Measurements from ENCODE around the gene KRTAP22-2.
A peak's percentile ranks its signal among the peaks of the same experiment; 100 is the strongest.

KRTAP22-2 gene

DNA sequence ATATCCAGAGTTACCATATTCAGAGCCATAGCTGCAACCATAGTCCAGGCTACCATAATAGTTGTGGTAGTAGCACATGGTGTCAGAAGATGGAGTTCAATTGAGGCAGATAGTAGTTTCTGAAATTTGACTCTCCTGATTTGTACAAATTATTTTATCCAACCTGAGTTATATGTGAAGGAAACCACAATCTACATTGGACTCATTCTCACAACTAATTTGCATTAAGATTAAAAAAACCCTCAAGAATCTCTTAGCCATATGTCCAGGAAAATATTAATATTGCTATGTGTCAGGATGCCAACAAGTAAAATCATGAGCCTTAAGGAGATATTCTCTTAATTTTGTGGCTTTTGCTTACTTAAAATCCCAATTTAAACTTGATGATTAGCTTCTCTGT is at the start of gene KRTAP22-2:
Gene KRTAP22-2 (minus strand): TSS at position 101 of the 400 bp plus-strand sequence.
- DNase-seq, result no peak

DNA sequence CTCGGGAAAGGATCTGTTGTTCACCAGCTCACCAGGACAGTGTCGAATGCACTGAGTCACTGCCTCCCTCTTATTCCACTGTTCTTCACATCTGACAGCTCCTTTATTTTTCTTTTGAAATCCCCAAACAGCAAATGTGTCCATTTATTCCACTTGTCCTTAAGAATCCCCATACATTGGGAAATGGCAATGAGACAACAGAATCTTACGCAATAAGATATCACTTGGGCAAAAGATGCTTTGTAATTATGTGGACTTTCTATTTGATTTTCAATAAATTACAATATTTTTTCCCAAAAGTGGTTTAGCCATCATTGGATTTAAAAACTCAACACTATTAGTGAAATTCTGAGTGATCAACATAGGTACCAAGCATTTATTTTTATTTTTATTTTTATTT is 48.5 kb upstream of the KRTAP22-2 start:
- no peak for DNase-seq

DNA sequence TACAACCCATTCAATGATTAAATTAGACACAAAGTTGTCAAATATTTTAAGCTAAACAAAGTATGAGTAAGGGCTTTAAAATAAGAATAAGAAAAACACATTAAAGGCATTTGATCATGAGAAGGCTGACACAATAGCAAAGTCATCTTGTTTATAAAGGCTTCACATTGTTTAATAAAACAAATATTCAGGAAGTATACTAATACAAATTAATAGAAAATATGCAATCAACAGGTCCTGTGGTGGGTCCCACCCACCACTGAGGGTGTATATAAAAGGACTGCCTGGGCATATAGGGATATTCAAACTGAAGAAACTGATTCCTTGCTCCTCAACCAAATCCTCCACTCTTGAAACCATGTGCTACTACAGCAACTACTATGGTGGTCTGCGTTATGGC is 44.7 kb upstream of the KRTAP22-2 start, which contains the start of gene KRTAP20-2:
Gene KRTAP20-2 (plus strand): TSS at position 301 of the 400 bp plus-strand sequence. CDS start 58 bp downstream, at position 359.
- DNase-seq, result no peak

DNA sequence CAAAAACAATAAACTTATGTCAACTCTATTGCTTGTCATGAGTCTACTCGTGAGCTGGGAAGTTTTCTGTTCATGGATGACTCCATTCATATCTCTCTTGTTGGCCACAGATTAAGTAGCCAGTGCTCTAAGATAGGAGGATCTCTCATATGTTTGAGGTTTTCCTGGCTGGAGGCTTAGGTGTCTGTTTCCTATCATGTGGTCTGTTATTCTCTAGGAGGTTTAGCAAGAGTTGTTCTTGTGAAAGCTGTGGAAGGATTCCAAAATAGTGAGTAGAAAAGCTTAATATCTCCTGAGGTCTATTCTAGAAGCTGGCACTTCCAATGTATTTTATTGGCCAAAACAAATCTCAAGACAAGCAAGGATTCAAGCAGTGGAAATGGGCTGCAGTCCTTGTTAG is 39.0 kb upstream of the KRTAP22-2 start:
- no peak for DNase-seq

DNA sequence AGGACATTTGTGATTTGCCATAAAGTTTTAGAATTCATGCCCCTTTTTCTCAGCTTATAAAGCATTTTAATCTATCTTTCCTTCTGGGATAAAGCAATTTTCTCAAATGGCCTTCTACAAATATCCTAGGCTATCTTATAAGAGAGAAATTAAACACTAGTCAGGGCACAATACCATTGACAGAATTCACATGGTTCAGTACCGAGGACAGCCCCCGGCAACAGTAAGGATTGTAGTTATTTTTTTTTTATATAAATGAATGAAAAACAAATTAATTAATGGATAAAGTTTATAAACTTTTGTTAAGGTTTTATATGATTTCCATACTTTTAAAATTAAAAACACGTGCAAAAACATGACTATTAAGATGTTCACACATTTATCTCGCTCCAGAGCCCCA is 37.9 kb upstream of the KRTAP22-2 start:
- DNase-seq, result no peak

DNA sequence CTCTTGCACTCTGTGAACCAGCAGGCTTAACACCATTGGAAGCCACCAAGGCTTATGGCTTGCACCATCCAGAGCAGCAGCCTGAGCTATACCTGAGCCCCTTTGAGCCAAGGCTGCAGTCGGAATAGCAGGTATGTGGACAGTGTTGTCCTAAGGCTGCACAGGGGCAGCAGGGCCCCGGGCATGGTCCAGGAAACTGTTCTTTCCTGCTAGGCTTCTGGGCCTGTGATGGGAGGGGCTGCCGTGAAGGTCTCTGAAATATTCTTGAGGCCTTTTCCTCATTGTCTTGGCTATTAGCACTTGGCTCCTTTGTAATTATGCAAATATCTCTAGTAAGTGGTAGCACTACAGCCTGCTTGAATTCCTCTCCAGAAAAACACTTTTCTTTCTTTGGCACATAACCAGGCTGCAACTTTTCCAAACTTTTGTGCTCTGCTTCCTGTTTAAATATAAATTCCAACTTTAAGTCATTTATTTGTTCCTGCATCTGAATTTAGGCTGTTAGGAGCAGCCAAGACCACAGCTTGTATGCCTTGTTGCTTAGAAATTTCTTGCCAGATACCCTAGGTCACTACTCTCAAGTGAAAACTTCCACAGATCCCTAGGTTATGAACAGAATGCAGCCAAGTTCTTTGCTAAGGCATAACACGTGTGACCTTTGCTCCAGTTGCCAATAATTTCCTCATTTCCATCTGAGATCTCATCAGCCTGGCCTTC is 35.4 kb upstream of the KRTAP22-2 start:
- DNase-seq, result no peak

DNA sequence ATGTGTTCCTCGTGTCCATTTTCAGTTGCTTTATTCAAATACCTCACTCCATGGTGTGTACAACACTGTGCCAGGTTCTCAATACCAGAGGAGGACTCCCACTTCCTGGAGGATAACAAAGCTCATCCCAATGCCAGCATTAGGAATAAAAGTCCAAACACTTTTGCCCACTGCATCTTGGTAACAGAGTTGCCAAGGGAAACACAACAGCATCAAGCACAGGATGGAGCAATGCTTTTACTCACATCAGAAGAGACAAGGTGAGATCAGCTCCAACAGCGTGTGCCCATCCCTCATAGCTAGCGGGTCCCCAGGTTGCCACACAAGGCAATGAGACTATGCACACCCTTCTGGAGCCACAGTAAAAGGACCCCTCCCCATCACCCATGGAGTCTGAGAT is 33.2 kb upstream of the KRTAP22-2 start:
- DNase-seq, result no peak

DNA sequence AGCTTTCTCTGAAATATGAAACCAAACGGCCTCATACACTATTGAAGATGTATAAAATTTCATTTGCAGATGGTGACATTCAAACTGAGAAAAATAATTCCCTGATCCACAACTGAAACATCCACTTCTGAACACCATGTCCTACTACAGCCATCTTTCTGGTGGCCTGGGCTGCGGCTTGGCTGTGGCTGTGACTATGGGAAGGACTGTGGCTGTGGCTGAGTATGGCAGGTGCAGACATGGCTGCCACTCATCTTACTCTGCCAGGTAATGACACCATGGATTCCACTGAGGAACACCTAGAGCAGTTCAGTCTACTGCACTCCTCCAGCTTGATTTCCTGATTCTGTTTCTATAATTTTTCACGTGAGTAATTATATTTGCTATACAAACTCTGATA is 30.3 kb upstream of the KRTAP22-2 start, which contains the start of gene KRTAP20-4:
Gene KRTAP20-4 (plus strand): TSS at position 106 of the 400 bp plus-strand sequence.
- no peak for DNase-seq

DNA sequence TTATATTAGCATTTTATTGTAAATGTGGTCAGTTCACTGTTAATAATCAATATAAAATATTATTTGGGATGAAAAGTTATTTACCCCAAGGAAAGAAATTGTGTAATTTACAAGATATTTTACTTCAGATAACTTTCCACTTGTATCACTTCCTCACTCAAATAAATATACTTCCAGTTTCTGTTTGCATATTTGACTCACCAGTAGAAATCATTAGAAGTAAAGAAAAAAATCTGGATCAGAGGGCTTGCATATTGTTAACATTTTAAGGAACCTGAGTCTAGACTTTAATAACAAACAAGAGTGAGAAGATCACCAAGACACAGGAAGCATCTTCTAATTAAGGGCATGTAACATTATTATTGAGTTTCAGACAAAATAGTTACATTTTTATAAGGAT is 29.9 kb upstream of the KRTAP22-2 start:
- DNase-seq, result no peak

DNA sequence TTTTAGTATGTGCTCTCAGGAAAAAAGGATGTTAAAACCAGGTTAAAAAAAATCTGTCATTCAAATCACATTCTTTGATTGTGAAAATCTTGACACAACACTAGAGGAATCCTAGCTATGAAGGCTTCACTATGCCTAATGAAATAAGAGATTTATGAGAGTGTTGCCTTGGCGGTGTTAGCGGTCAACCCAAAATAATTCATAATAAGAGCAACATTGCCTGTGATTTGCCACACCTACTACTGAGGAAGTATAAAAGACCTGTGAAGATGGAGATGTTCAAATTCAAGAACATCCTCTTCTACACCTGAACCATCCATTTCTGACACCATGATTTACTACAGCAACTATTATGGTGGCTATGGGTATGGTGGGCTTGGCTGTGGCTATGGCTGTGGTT is 25.9 kb upstream of the KRTAP22-2 start, which contains the start of gene KRTAP20-1:
Gene KRTAP20-1 (plus strand): TSS at position 301 of the 400 bp plus-strand sequence. CDS start 30 bp downstream, at position 331.
- no peak for DNase-seq

DNA sequence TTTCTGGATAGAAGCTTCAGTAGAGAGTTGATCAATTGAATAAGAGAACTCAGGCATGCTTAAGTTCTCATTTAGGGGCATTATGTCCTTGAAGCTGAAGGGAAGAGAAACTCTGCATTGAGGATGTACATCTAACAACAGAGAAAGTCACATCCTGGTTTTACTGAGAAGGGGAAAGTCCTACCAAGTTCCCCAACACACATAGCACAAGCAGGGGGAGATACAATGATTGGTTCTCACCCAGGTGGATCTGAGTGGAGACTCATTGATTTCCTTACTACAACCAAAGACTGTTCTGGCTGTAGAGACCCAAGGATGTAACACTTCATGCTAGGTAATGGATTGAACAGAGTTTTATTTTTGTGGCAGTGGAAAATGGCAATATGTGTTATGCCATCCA is 25.0 kb upstream of the KRTAP22-2 start:
- no peak for DNase-seq

DNA sequence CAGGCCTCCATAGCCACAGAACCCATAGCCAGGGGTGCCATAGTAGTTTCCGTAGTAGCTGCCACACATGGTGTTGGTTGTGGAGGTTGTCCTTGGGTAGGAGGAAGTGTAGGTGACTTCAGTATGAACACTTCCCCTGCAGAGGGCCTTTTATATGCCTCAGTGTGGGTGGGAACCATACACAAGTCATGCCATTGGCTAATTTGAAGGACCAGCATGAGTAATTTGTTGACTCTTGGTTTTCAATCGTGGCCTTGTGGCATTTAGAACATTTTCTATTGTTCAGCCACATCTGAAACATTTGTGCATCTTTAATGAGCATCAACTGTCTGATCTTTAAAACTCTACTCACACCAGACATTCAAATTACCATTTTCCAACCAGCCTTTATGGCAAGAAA is 23.6 kb upstream of the KRTAP22-2 start, which contains the start of gene KRTAP6-1:
Gene KRTAP6-1 (minus strand): TSS at position 95 of the 400 bp plus-strand sequence. CDS start 26 bp downstream, at position 69.
- DNase-seq, result no peak

DNA sequence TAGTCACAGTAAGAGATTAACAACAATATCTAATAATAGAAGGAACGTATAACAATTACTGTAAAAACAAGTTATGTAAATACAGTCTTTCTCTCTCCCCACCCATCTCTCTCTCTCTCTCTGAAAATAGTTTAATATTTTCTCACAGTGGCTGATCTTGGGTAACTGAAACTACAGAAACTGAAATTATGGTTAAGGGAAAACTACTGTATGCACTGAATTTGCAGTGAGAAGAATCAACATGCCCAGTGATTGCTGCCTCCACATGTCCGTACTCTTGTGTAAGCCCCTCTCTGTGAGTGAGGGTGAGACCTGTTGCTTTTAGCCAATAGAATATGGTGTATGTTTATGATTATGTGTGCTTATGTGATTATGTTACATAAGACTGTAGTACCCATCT is 21.9 kb upstream of the KRTAP22-2 start:
- no peak for DNase-seq

DNA sequence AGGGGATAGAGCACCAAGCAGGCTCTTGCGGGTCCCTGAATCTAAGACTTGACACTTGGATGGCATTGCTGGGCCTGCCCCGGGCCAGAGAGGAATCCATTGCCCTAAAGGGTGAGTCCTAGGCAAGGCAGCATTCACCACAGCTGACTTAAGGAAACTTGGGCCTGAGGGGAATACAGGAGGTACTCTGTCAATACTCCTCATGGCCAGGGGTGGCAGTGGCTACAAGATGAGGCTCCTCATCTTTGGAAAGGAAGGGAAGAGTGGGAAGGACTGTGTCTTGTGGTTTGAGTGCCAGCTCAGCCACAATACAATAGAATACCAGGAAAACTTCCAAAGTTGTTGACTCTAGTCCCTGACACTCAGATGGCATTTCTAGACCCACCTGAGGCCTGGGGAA is 15.8 kb upstream of the KRTAP22-2 start:
- no peak for DNase-seq

DNA sequence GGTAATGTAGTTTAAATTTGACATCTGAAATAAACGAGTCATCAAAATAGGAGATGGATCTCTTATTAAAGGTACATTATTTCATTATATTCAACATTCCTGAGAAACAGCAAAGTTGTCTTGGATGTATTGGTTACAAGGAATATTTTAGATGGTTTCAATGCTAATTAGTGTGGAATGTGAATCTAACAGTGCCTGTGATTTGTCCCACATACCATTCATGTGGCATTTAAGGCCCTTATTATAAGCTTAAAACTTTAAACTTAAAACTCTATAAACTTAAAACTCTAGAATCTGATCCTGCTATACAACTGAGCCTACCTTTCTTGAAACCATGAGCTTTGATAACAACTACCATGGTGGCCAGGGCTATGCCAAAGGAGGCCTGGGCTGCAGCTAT is 10.6 kb upstream of the KRTAP22-2 start, which contains the start of gene KRTAP22-1:
Gene KRTAP22-1 (plus strand): TSS at position 301 of the 400 bp plus-strand sequence.
- DNase-seq, result no peak

DNA sequence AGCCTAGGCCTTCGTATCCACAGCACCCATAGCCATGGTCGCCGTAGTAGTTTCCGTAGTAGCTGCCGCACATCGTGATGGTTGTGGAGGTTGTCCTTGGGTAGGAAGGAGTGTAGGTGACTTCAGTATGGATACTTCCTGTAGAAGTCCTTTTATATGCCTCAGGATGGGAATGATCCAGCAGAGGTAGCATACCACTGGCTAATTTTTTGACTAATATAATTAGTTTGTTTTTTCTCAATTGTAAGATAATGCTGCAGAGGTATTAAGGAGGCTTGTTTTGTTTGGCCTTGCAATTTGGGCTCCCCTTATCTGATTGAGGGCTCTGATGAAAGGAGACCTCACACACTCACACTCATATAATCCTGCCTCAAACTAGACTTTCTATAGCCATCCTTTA is 8.6 kb upstream of the KRTAP22-2 start, which contains the start of gene KRTAP6-2:
Gene KRTAP6-2 (minus strand): TSS at position 101 of the 400 bp plus-strand sequence. CDS start 28 bp downstream, at position 73.
- no peak for DNase-seq

DNA sequence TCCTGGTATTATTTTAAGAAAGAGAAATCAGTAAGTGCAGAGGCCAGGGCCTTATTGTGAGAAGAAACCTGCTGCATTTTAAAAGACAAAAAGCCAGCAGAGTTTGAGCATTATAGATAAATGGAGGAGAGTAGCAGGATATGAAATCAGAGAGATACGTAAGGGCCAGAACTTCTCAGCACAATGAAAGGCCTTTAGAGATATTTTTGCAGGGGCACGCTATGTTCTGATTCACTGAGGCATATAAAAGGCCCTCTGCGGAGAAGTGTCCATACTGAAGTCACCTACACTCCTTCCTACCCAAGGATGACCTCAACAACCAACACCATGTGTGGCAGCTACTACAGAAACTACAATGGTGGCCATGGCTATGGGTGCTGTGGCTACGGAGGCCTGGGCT is 1.9 kb upstream of the KRTAP22-2 start, which contains the start of gene KRTAP6-3:
Gene KRTAP6-3 (plus strand): TSS at position 301 of the 400 bp plus-strand sequence. CDS start 6 bp downstream, at position 307.
- DNase-seq, result no peak

DNA sequence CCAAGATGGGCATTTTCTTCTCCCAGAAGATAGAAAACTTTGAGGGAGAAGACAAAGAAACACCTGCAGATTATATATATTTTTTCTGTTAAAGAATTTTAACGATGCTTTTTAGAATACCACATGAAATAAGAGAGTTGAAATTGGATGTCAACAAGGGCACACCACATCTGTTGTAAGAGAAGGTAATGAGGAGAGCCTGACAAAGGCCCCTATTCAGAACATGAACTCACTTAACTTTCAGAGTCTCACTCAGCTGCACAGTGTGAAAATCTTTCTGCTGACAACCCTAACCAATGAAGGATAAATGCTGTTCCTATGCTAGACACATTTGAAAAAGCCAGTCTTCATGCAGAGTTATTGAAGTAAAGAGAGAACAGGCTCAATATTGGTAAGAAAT is 7.3 kb downstream of the KRTAP22-2 start:
- DNase-seq, result no peak

DNA sequence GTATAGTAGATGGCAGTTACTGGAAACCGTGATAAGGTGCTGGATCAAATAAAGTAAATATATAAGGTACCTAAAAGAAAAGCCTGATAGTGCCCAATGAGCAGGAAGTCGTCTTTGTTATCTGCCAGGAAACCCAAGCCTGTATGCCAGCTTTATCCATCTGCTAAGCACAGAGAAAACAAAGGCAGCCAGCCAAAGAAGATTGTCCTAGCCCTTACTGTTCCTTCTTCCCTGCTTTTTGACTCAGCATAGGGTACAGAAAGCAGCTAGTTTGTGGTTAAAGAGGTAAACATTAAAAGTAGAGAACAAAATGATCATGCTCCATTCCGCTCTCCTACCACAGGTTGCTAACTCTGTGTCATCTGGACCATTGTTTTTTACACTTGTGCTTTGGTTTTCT is 10.1 kb downstream of the KRTAP22-2 start:
- peak; percentile 62 for DNase-seq

DNA sequence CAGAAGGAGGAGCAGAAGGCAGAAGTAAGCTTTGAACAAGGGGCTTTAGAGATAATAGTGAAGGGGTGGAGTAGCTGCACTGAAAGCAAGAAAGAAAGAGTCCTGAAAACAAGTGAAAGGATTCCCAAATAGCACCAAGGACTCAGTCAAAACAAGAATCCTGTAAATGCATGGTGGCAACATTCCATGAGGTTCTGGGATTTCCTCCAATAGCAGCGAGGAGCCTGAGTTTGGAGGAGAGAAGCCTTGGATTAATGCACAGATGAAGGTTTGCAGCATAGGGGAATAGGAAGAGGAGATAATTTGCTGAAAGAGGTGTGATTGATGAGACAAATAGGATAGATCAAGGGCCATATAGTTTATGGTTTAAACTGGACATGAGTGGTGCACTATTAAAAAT is 10.9 kb downstream of the KRTAP22-2 start:
- peak; percentile 13 for DNase-seq

DNA sequence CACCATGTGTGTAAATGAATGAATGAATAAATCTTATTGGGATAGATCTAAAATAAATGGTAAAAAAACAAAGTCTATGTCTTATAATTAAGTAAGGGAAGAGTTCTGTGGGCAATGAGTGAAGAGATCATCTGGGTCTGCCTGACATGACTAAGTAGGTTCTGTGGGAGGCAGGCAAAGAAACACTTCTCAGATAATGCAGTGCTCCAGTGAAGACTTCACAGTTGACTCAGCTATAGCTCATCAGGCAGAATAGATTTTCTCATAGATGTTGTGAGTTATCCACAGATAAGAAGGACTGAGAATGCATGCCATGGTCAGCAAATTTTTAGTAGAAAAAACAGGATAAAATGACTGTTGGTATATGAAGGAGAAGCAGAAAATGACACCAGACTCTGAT is 12.4 kb downstream of the KRTAP22-2 start:
- no peak for DNase-seq

DNA sequence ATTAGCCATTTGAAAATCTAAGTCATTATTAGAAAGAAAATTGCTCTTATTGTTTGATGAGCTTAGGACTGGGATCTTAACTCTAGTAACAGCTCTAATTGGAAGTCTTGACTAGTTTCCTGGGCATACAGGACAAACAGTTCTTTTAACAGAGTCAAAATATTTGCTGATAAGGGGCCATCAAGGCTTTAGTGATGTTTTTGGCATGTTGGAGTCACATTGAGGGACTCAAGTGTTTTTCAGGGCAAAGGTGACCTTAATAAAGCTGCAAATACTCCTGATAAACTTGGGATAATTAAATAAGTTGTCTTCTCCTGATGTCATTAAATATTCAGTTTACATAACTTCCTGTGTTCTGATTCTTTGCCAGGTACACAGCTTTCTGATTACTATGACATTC is 22.6 kb downstream of the KRTAP22-2 start:
- DNase-seq, result no peak

DNA sequence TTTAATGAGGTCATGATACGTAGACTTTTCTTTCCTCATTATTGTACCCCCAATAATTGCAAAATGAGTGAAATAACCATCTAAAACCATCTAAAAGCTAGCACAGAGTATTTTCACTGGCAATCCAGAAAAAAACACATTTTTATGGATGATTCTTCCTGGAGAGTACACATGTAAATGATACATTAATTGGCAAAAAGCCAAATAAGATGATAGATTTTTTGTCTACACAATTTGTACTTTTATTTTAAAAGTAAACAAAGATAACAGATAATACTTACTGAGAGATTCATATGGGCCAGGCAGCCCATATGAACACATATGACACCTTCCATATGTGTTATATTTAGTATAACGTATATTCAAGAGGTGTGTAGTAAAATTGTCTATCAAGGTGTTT is 26.6 kb downstream of the KRTAP22-2 start:
- no peak for DNase-seq

DNA sequence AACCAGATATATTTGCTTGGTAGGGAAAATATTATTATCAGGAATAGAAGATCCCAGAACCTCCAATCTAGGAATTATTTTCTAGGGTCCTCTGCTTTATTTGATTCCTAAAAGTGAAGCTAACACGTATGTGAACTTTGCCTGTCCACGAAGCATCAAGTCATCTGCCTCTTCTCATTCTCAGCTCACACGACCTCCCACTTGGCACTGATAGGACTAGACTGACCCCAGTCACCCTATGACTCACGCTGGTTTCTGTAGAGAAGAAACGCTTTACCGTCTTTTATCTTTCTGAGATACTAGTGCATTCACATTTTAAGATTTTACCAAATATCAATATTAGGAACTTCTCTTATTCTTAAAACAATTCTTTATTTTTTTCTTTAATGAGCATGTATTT is 27.1 kb downstream of the KRTAP22-2 start:
- no peak for DNase-seq
